AG09319 (cell line): ENCODE results near the gene RNF212B.
"Not testable (repeated sequence)": the region's sequence is repeated elsewhere in the genome, so short reads cannot be mapped to it uniquely, and the experiment has no call there.

Experiments
- DNase-seq: peaks from one replicate; pipeline ENCODE4 v3.0.0-alpha.2; 2010; ENCODE audit warnings: low read depth; ENCODE audit errors: extremely low read depth
- TF ChIP-seq, protein P1 (sequence below): IDR thresholded peaks from 2 replicates; pipeline ENCODE4 v1.5.1; 2011; ENCODE audit warnings: low read depth, mild to moderate bottlenecking, inconsistent platforms, low read length, moderate library complexity

Gene RNF212B

GRCh38 chr14:23277189-23277588 is 39.5 kb downstream of the RNF212B start:
- no peak for DNase-seq
- TF ChIP-seq, protein P1, sequence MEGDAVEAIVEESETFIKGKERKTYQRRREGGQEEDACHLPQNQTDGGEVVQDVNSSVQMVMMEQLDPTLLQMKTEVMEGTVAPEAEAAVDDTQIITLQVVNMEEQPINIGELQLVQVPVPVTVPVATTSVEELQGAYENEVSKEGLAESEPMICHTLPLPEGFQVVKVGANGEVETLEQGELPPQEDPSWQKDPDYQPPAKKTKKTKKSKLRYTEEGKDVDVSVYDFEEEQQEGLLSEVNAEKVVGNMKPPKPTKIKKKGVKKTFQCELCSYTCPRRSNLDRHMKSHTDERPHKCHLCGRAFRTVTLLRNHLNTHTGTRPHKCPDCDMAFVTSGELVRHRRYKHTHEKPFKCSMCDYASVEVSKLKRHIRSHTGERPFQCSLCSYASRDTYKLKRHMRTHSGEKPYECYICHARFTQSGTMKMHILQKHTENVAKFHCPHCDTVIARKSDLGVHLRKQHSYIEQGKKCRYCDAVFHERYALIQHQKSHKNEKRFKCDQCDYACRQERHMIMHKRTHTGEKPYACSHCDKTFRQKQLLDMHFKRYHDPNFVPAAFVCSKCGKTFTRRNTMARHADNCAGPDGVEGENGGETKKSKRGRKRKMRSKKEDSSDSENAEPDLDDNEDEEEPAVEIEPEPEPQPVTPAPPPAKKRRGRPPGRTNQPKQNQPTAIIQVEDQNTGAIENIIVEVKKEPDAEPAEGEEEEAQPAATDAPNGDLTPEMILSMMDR: no peak

GRCh38 chr14:23277928-23278327 is 40.2 kb downstream of the RNF212B start:
- DNase-seq: not testable (repeated sequence)

GRCh38 chr14:23281247-23281646 is 43.5 kb downstream of the RNF212B start:
- TF ChIP-seq, protein P1: no peak
- no peak for DNase-seq

DNA sequence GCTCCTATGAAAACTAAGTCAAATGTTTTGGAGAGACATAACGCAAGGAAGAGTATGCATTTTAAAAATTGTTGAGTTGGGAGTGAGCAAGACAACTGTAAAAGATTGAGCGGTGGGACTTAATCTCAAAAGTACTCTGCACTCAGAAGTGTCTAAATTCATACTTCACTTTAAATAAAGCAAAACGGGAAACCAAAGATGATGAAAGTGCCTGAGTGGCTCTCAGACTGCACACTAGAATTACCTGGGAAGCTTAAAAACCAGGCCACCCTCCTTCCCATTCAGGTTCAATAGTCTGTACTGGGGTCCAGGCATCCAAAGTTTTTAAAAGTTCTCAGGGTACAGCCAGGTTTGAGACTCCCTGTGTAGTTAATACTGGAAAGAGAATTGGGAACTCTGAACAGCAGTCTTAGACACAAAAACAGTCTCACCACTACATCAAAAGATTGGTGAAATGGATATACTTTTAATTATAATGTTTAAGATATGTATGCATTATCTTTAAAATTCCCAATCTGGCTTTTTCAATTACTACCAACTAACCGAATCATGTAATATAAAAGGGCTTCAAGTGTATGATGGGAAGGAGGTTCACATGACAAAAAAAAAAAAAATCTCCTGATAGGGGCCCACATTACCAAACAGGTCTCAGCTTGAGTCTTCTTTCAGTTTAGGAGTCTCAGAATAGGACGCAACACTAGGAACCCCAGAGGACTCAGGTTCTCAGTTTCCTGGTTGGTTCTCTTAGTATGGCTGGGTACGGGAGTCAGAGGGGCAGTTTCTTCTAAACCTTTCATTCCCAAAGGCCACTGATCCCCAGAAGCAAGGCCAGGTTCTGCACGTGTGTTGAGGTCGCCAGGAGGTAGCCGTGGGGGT is 47.2 kb downstream of the RNF212B start:
- DNase-seq: no peak
- TF ChIP-seq, protein P1: no peak

GRCh38 chr14:23285530-23286019 is 47.8 kb downstream of the RNF212B start:
- no peak for DNase-seq
- TF ChIP-seq, protein P1: no peak

DNA sequence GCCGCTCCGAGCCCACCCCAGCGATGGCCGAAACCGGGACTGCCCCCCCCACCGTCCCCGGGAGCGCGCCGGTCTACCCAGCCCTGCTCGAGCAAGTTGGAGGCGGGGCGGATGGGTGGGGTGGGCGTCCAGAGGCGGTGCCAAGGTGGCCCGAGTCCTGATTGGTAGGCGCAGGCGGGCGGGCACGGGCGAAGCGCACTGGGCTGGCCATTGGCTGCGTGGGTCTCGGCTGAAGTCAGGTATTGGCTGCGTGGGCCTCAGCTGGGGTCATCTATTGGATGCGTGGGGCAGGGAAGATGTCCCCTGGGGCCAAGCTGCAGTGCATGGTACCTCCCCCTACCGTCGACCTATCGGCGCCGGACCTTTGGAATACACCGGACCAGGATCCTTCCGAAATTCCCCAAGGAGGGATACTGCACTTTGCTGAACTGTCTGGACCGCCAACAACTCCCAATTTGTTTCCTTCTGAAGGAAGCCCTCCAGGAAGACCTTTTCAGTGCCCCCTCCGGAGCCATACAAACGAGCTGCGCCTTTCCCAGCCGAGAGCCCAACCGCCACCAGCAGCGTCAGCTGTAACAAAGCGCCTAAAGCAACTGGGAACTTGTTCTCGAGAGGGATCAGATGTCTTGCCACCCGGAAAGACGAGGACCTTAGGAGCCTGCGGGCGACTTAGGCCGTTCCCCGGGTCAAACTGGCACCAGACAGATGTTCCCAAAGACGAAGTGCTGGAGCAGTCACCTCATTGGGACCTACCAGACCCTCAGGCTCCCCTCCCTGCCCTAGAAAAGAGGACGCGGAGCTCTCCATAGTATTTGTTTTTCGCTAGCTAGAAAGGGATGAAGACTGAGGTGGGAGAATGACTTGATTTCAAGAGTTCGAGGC is 48.5 kb downstream of the RNF212B start, which contains the start of gene HOMEZ:
Gene HOMEZ (minus strand): TSS at position 113 of the 882 bp plus-strand sequence. CDS start 180 bp downstream, outside the sequence.
- TF ChIP-seq, protein P1: peak; percentile 6
- DNase-seq: peak; percentile 97

GRCh38 chr14:23286902-23287479 is 49.3 kb downstream of the RNF212B start:
- DNase-seq: no peak
- TF ChIP-seq, protein P1: no peak
